Activated CD8-positive, alpha-beta memory T cell treated with anti-CD3 and anti-CD28 coated beads, Interleukin-2, amount 50 U/mL, for 1 hour (primary cell): ENCODE results near the gene LRRC37A.
"Not testable (repeated sequence)": the region's sequence is repeated elsewhere in the genome, so short reads cannot be mapped to it uniquely, and the experiment has no call there.

ENCODE experiments used
- DNase-seq: peaks from one replicate; pipeline ENCODE4 v3.0.0-alpha.2; 2020; ENCODE audit errors: extremely low read depth

Gene LRRC37A

GRCh38 chr17:46294831-46295230 is at the start of gene LRRC37A:
TSS of gene LRRC37A (plus strand) at chr17:46295131. CDS start at chr17:46295134, 3 bp downstream.
- not testable (repeated sequence) for DNase-seq

- DNase-seq, result not testable (repeated sequence)
These were observed 45.8 kb upstream of the LRRC37A start for GRCh38 chr17:46249153-46249552.

- DNase-seq, result not testable (repeated sequence)
These were observed 42.1 kb upstream of the LRRC37A start for GRCh38 chr17:46252804-46253203.

- not testable (repeated sequence) for DNase-seq
These were observed 41.2 kb upstream of the LRRC37A start for GRCh38 chr17:46253722-46254121.

GRCh38 chr17:46254215-46254614 is 40.7 kb upstream of the LRRC37A start:
- not testable (repeated sequence) for DNase-seq

- DNase-seq, result not testable (repeated sequence)
These were observed 38.6 kb upstream of the LRRC37A start for GRCh38 chr17:46256369-46256768.

- not testable (repeated sequence) for DNase-seq
These were observed 34.9 kb upstream of the LRRC37A start for GRCh38 chr17:46259845-46260661.

- DNase-seq, result no peak
These were observed 32.7 kb upstream of the LRRC37A start for GRCh38 chr17:46262271-46262670.

GRCh38 chr17:46264456-46265198 is 30.3 kb upstream of the LRRC37A start:
- DNase-seq, result no peak

- not testable (repeated sequence) for DNase-seq
These were observed 28.8 kb upstream of the LRRC37A start for GRCh38 chr17:46266063-46266655.

- DNase-seq, result no peak
These were observed 28.0 kb upstream of the LRRC37A start for GRCh38 chr17:46266656-46267544.

GRCh38 chr17:46270032-46270431 is 24.9 kb upstream of the LRRC37A start:
- no peak for DNase-seq

- DNase-seq, result no peak
These were observed 21.2 kb upstream of the LRRC37A start for GRCh38 chr17:46273541-46274236.

GRCh38 chr17:46274238-46274637 is 20.7 kb upstream of the LRRC37A start:
- no peak for DNase-seq

- not testable (repeated sequence) for DNase-seq
These were observed 18.0 kb upstream of the LRRC37A start for GRCh38 chr17:46276728-46277479.

GRCh38 chr17:46281336-46281735 is 13.6 kb upstream of the LRRC37A start:
- not testable (repeated sequence) for DNase-seq

GRCh38 chr17:46282635-46283034 is 12.3 kb upstream of the LRRC37A start:
- not testable (repeated sequence) for DNase-seq

- not testable (repeated sequence) for DNase-seq
These were observed 10.5 kb upstream of the LRRC37A start for GRCh38 chr17:46284467-46284866.

- DNase-seq, result not testable (repeated sequence)
These were observed 9.4 kb upstream of the LRRC37A start for GRCh38 chr17:46285500-46285899.

GRCh38 chr17:46286764-46287221 is 8.1 kb upstream of the LRRC37A start:
- DNase-seq, result not testable (repeated sequence)
